HG03064 (cell line): ENCODE data around the gene RCSD1.
"Not testable (repeated sequence)": the region's sequence is repeated elsewhere in the genome, so short reads cannot be mapped to it uniquely, and the experiment has no call there.

Experiments
- ATAC-seq: cut with Tn5 transposase; IDR thresholded peaks from one replicate; pipeline ENCODE4 v1.9.1; 2021; ENCODE audit warnings: low read depth; ENCODE audit not compliant: unreplicated experiment

Gene RCSD1

GRCh38 chr1:167629681-167630567 is at the start of gene RCSD1:
RCSD1 (plus strand) TSS chr1:167630232; CDS start chr1:167630424, 192 bp downstream.
- no peak for ATAC-seq

- ATAC-seq = no peak
Measured at GRCh38 chr1:167582064-167582463, 48.0 kb upstream of the RCSD1 start.

- no peak for ATAC-seq
Measured at GRCh38 chr1:167582722-167583121, 47.3 kb upstream of the RCSD1 start.

- ATAC-seq = no peak
Measured at GRCh38 chr1:167584581-167584980, 45.5 kb upstream of the RCSD1 start.

GRCh38 chr1:167587342-167587741 is 42.7 kb upstream of the RCSD1 start:
- no peak for ATAC-seq

- ATAC-seq = no peak
Measured at GRCh38 chr1:167587872-167588271, 42.2 kb upstream of the RCSD1 start.

- no peak for ATAC-seq
Measured at GRCh38 chr1:167588361-167588760, 41.7 kb upstream of the RCSD1 start.

GRCh38 chr1:167592475-167592874 is 37.6 kb upstream of the RCSD1 start:
- no peak for ATAC-seq

- ATAC-seq = no peak
Measured at GRCh38 chr1:167593860-167594259, 36.2 kb upstream of the RCSD1 start.

GRCh38 chr1:167594822-167595221 is 35.2 kb upstream of the RCSD1 start:
- no peak for ATAC-seq

- peak; percentile 53 for ATAC-seq
Measured at GRCh38 chr1:167599957-167600581, 30.0 kb upstream of the RCSD1 start.

GRCh38 chr1:167601442-167602383 is 28.3 kb upstream of the RCSD1 start:
- ATAC-seq = no peak

GRCh38 chr1:167602840-167603239 is 27.2 kb upstream of the RCSD1 start:
- no peak for ATAC-seq

- ATAC-seq = no peak
Measured at GRCh38 chr1:167605576-167605975, 24.5 kb upstream of the RCSD1 start.

GRCh38 chr1:167611983-167612382 is 18.0 kb upstream of the RCSD1 start:
- no peak for ATAC-seq

GRCh38 chr1:167612587-167613385 is 17.2 kb upstream of the RCSD1 start:
- ATAC-seq = no peak

- not testable (repeated sequence) for ATAC-seq
Measured at GRCh38 chr1:167613984-167614383, 16.0 kb upstream of the RCSD1 start.

GRCh38 chr1:167614851-167615250 is 15.2 kb upstream of the RCSD1 start:
- ATAC-seq = no peak

GRCh38 chr1:167616521-167616920 is 13.5 kb upstream of the RCSD1 start:
- ATAC-seq = no peak
